GM12865 (cell line): Measurements from ENCODE around the gene TEX9.

Experiments used
- DNase-seq: peaks from one replicate; pipeline ENCODE4 v3.0.0; 2010; ENCODE audit warnings: low read depth
- H3K4me3 ChIP-seq: 2 replicates; pipeline ENCODE4 v1.5.1; 2011; ENCODE audit warnings: mild to moderate bottlenecking, low read depth, low read length, control low read depth
- CTCF ChIP-seq: IDR thresholded peaks from 2 replicates; pipeline ENCODE4 v1.5.1; 2011; ENCODE audit warnings: low read length, control low read depth, low read depth, inconsistent platforms; ENCODE audit not compliant: insufficient read depth; ENCODE audit errors: missing control alignments

Gene TEX9

GRCh38 chr15:56473017-56473416, 107.8 kb downstream of the TEX9 start:
- no peak for TF ChIP-seq CTCF
- DNase-seq: no peak

GRCh38 chr15:56475351-56475750, 110.1 kb downstream of the TEX9 start:
- DNase-seq: no peak
- TF ChIP-seq CTCF: no peak

More at GRCh38 chr15:56473017-56473416, 107.8 kb downstream of the TEX9 start:
- H3K4me3 ChIP-seq: no peak overlapping the region

More at GRCh38 chr15:56475351-56475750, 110.1 kb downstream of the TEX9 start:
- H3K4me3 ChIP-seq: no peak overlapping the region
